Upper lobe of left lung (tissue), 4 donors: ENCODE data around the gene USB1.

Source experiments
- POLR2A ChIP-seq, 4 donors: fragments of 450-650 bp; IDR thresholded peaks; one replicate each; pipeline ENCODE4 v1.5.1; 2016 to 2017; ENCODE audit warnings: antibody characterized with exemption in 4 of 4, mild to moderate bottlenecking in 2 of 4
- POLR2AphosphoS5 ChIP-seq, 2 donors: sonication (generic); formaldehyde crosslinking; IDR thresholded peaks; one replicate each; pipeline ENCODE4 v1.5.1; 2017; ENCODE audit warnings: antibody characterized with exemption in 2 of 2
- TF ChIP-seq, protein P1 (sequence below), 6 experiments: fragments of 450-650 bp in 4 of 6; fragments of 200-600 bp in 2 of 6; sonication (generic) in 2 of 6; IDR thresholded peaks; one replicate each; pipeline ENCODE4 v1.5.1; 2016 to 2019; ENCODE audit warnings: antibody characterized with exemption in 6 of 6

DNA sequence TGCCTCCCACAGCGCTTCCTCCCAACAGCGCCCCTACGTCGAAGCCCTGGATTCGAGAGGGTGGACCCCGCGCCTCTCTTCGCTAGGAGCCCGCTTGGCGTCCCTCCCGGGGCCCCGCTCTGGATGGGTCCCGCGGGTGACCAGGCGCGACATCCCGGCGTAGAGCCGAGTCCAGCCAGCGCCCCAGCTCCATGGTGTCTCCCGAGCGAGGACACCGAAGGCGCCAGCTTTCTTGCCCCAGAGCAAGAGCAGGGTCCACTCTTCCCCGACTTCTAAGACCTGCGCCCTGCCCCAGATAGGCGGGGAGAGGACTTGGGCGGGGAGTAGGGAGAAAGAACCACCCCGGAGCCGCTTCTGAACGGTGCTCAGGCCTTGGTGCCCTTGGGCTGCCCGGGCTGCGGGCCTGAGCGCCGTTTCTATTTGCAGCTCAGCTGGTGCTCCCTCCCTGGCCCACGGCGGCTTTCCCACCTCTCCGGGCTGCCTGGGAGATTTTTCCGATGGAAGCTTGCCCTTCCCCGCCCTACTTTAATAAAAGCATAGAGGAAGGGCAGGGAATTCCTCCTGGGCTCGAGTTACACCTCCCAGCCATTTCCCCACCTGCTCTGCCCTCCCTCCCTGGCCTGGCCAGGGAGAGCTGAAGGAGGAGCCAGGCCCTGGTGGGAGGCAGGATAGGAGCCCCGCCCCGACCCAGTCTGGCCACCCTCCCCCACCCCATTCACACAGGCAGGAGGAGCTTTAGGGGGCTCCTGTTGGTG lies 26.1 kb downstream of the USB1 start:
- TF ChIP-seq, protein P1, sequence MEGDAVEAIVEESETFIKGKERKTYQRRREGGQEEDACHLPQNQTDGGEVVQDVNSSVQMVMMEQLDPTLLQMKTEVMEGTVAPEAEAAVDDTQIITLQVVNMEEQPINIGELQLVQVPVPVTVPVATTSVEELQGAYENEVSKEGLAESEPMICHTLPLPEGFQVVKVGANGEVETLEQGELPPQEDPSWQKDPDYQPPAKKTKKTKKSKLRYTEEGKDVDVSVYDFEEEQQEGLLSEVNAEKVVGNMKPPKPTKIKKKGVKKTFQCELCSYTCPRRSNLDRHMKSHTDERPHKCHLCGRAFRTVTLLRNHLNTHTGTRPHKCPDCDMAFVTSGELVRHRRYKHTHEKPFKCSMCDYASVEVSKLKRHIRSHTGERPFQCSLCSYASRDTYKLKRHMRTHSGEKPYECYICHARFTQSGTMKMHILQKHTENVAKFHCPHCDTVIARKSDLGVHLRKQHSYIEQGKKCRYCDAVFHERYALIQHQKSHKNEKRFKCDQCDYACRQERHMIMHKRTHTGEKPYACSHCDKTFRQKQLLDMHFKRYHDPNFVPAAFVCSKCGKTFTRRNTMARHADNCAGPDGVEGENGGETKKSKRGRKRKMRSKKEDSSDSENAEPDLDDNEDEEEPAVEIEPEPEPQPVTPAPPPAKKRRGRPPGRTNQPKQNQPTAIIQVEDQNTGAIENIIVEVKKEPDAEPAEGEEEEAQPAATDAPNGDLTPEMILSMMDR (IDR thresholded peaks at IDR 0.05) = no peak
- TF ChIP-seq POLR2A (IDR thresholded peaks at IDR 0.05) (peak in 1 of 4 donors; percentile 40), POLR2AphosphoS5 (IDR thresholded peaks at IDR 0.05) (no peak)
